GM18526 (cell line): Measurements from ENCODE around the gene ITM2C.

Experiments used
- POLR2A ChIP-seq: IDR thresholded peaks from 3 replicates; pipeline ENCODE4 v1.6.1; 2011; ENCODE audit not compliant: insufficient read length; ENCODE audit errors: extremely low read depth

Gene ITM2C

DNA sequence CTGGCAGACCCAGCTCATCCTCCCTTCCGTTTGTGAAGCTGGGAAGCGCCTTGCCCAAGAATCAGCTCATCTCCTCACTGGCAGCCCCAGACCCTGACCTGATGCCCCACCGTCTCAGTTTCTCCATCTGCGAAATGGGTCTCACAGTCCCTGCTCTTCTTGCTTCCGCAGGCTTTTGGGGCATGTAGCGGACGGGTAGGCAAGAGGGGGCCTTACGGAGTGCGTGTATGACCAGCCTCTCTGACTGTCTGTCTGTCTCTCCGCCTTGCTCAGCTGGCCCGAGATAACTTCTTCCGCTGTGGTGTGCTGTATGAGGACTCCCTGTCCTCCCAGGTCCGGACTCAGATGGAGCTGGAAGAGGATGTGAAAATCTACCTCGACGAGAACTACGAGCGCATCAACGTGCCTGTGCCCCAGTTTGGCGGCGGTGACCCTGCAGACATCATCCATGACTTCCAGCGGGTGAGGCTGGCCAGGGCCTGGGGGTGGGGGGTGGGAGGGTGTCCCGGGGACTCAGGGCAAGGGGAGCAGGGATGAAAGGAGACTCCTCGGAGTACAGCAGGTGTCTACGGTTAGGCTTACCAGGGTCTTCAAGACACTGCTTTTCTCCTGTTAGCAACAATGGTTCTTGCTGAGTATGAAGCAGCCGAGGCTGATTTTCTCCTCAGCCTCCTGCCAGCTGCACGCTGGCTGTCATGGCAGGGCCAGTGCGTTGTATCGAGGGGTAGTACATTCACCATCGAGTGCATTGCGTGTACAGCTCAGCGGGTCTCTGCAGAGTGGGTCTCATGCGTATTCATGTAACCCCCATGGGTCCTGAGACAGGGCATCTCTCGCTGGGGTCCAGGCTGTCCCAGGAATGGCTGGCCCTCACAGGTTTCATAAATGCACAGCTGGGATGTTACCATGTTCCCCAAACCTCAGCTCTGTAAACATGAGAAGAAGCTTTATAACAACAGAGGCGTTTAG, 10.9 kb downstream of the ITM2C start:
- no peak for TF ChIP-seq POLR2A

DNA sequence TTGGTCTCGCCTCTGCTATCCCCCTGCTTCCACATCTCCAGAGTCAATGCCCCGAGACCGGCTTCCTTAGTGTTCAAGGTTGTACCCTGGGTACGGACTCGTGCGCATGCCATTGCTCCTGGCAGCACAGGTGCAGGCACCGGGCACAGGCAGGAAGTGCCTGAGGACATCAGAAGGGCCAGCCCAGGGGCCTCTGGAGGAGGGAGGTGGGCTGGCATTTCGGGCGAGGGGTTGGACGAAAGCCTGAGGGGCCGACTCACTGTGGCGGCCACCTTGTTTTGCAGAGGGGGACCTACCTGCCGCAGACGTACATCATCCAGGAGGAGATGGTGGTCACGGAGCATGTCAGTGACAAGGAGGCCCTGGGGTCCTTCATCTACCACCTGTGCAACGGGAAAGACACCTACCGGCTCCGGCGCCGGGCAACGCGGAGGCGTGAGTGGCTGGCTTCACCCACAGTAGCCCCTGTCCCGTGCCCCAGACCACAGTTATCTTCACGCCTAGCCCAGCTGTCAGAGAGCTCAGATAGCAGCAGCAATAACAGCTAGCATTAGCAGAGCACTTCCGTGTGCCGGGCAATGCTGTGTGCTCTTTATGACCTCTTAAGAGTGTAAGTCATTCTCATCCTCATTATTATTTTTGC, 12.5 kb downstream of the ITM2C start:
- no peak for TF ChIP-seq POLR2A

DNA sequence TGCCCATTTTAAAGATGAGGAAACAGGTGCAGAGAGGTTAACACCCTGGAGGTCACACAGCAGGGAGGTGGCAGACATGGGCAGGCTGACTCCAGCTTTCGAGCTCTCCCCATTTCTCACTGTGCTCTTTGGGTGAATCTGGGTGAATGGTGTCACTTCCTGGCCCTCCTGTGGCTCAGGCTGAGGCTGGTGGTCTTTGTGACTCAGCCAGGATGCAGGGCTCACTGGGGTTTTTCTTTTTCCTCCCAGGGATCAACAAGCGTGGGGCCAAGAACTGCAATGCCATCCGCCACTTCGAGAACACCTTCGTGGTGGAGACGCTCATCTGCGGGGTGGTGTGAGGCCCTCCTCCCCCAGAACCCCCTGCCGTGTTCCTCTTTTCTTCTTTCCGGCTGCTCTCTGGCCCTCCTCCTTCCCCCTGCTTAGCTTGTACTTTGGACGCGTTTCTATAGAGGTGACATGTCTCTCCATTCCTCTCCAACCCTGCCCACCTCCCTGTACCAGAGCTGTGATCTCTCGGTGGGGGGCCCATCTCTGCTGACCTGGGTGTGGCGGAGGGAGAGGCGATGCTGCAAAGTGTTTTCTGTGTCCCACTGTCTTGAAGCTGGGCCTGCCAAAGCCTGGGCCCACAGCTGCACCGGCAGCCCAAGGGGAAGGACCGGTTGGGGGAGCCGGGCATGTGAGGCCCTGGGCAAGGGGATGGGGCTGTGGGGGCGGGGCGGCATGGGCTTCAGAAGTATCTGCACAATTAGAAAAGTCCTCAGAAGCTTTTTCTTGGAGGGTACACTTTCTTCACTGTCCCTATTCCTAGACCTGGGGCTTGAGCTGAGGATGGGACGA, 13.2 kb downstream of the ITM2C start:
- no peak for TF ChIP-seq POLR2A

DNA sequence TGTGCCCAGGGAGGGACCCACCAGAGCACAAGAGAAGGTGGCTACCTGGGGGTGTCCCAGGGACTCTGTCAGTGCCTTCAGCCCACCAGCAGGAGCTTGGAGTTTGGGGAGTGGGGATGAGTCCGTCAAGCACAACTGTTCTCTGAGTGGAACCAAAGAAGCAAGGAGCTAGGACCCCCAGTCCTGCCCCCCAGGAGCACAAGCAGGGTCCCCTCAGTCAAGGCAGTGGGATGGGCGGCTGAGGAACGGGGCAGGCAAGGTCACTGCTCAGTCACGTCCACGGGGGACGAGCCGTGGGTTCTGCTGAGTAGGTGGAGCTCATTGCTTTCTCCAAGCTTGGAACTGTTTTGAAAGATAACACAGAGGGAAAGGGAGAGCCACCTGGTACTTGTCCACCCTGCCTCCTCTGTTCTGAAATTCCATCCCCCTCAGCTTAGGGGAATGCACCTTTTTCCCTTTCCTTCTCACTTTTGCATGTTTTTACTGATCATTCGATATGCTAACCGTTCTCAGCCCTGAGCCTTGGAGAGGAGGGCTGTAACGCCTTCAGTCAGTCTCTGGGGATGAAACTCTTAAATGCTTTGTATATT, 14.0 kb downstream of the ITM2C start:
- no peak for TF ChIP-seq POLR2A

DNA sequence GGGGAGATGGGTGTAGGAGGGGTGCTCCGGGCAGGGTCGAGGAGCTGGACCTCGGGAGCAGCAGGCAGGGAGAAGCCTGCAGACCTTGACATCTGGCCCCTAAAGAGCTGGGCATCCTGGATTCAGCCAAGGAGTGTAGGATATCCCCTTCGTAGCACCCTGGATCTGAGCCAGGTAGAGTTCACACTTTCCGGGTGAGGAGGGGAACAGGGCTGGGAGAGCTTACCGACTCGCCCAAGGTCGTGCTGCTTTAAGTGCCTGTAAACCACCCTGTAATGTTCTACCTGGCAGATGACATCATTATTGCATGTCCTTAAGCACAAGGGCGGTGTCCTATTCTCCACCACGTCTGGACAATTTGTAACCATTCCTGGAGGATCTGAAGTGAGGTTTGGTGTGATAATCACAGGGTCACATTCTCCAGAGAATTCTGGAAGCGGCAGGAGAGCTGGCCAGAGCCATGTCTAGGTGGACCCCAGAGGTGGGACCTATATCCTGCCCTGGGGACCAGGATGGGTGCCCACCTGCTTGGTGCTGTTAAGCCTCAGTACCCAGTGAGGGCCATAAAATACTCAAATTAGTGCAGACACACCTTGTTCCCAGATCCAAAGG, 14.6 kb downstream of the ITM2C start:
- TF ChIP-seq POLR2A, result no peak

DNA sequence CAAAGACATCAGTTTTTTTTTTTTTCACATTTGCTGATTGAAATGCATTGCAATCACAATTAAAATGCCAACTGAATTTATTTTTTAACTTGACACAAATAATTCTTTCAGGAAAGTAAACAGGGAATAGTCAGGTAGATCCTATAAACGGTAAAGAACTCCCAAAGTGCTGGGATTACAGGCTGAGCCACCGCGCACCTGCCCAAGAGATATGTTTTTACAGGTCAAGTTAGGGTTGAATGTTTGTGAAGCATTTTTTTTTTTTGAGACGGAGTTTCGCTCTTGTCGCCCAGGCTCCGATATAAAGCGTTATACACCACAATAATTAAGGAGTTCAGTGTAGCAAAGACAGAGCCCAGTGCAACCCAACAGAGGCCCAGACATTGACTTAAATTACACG, 15.1 kb downstream of the ITM2C start:
- TF ChIP-seq POLR2A, result no peak

DNA sequence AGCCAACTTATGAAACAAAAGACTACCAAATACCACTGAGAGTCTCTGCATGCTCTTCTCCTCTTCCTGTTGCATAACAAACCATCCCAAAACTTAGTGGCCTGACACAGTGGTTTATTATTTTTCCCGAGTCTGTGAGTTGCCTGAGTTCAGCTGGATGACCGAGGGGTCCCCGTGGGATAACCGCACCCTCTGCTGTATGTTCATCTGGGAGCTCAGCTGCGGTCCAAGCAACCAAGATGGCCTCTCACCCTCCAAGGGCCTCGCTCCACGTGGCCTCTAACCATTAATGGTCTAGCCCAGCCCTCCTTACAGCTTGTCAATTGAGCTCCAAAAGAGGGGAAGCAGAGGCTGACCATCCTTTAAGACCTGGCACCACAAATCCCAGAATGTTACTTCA, 17.1 kb downstream of the ITM2C start:
- no peak for TF ChIP-seq POLR2A

DNA sequence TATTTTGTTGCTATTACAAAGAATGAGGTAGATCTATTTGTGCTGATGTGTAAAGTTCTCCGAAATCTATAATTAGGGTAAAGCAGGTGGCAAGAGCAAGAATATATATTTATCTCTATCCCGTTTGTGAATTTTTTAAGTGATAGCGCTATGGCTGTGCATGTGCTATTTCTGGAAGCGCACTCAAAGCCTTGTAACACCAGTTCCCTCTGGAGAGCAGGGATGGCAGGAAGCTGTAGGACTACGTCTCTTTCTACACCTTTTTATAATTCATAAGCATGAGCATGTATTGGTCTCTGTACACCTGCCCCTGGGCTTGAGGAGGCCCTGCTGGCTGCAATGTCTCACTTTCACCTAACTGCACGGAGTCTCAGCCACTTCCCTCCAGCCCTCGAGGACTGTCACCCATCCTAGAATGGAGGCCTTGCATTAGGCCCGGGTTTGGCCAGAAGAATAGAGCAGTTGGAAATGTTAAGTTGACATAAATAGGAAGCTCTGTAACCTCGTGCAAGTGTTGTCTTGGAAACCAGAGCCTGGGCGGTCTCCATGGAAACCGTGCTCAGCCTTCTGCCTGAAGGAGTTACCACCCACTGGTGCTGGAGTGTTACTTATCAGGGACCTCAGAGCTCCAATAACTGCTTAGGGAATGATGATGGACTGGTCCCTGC, 20.9 kb downstream of the ITM2C start:
- TF ChIP-seq POLR2A, result no peak

DNA sequence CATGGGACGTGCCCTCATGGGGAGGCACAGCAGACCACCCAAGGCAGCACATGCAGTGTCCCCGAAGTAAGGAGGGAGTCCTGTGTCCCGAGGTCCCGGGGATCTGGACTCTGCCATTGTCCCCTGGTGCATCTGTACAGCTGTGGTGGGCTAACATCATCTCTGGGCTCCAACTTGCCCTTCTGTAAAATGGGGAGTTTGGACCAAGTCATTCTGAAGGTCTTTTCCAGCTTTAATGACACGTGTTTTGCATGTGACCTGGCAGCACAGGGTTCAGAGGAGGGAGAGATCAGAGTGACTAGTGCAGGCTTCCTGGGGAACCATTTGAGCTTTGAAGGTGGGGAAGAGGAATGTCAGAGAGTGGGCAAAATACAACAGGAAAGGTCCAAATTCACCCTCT, 21.5 kb downstream of the ITM2C start:
- TF ChIP-seq POLR2A, result no peak

DNA sequence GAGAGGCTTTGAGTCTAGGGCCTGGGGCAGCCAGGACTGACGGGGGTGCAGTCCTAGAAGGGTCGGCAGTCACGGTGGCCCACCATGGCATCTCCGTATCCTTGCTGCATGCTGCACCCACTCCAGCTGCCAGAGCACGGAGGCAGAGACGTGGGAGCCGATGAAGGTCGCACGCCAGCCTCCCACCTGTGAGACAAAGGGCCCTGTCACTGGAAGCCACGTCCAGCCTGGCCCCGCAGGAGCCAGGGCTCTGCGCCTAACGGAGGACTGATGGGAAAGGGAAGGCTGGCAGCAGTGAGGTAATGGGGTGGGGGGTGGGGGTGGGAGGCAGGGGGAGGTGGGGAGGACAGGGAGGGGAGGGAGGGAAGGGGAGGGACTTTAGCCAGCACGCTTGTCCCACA, 21.9 kb downstream of the ITM2C start:
- TF ChIP-seq POLR2A, result no peak

DNA sequence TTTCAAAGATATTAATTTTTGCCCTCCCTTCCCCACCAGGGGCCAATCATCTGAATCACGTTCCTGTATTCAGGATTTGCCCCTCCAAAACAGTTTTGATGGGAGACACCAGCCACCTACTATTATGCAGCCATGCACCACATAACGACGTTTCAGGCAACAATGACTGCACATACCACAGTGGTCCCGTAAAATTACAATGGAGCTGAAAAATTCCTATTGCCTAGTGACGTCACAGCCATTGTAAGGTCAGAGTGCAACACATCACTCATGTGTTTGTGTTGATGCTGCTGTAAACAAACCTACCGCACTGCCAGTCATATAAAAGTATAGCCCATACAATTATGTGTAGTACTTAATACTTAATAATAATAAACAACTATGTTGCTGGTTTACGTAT, 22.6 kb downstream of the ITM2C start:
- no peak for TF ChIP-seq POLR2A

DNA sequence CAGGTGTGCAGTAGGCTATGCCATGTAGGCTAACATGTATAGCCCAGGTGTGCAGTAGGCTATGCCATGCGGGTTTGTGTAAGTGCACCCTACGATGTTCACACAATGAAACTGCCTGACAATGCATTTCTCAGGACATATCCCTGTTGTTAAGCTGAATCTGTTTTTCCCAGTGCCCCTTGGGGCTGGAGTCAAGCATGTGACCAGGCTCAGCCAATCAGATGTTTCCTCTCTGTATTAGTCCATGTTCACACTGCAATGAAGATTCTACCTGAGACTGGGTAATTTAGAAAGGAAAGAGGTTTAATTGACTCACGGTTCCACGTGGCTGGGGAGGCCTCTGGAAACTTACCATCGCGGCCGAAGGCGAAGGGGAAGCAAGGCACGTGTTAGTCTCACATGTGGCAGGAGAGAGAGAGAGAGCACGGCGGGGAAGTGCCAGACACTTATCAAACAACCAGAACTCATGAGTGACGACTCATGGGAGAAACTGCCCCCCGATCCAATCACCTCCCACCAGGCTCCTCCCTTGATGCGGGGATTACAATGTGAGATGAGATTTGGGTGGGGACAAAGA, 24.2 kb downstream of the ITM2C start:
- TF ChIP-seq POLR2A, result no peak

DNA sequence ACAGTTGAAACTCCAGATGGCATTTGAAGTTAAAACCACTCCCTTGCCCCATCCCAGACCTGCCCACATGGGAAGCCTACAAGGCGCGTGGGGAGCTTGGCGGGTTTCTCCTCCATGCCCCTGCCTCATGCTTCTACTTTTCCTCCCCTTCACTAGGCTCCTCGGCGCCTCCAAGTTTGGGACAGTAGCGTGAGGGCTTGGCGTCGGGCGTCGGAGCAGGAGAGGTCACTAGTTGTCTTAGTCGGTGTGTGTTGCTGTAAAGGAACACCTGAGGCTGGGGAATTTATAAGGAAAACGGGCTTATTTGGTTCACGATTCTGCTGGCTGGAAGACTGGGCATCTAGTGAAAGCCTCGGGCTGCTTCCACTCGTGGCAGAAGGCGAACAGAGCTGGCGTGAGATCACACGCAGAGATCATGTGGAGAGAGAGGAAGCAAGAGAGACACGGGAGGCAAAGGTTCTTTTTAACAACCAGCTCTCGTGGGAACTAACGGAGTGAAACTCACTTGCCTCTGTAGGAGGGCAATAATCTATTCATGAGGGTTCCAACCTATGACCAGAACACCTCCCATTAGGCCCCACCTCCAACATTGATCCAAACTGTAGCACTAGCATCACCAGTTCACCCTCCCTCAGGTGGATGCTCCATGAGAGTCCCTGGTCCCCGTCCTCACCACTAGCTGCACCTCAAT, 25.3 kb downstream of the ITM2C start:
- TF ChIP-seq POLR2A, result no peak
